HepG2 (cell line): Measurements from ENCODE around the gene PAQR7. TPM values are rescaled to one million over a fixed set of nuclear protein-coding genes. Genes with fewer than 3 reads are reported as not detected.

Source experiments
- FOXO1 ChIP-seq: sonication (generic); formaldehyde crosslinking; IDR thresholded peaks from 2 replicates; pipeline ENCODE4 v1.4.0; 2020; ENCODE audit warnings: missing genetic modification reagents
- GMEB2 ChIP-seq: IDR thresholded peaks from 2 replicates; pipeline ENCODE4 v1.6.1; 2016; ENCODE audit warnings: missing biosample characterization, missing genetic modification reagents, low read depth
- HOXD1 ChIP-seq: sonication (generic); formaldehyde crosslinking; IDR thresholded peaks from 2 replicates; pipeline ENCODE4 v1.5.0; 2020; ENCODE audit warnings: missing genetic modification reagents
- MAFK ChIP-seq, 2 experiments: IDR thresholded peaks in 1 of 2; conservative IDR thresholded peaks in 1 of 2; 2 replicates each; pipeline ENCODE4 v1.6.1; 2011; ENCODE audit warnings: improper control_type of control experiment in 2 of 2, low read length in 2 of 2
- MED13 ChIP-seq: sonication (generic); formaldehyde crosslinking; IDR thresholded peaks from 2 replicates; pipeline ENCODE4 v1.5.0; 2020; ENCODE audit warnings: missing genetic modification reagents
- POLR2AphosphoS2 ChIP-seq: IDR thresholded peaks from 2 replicates; pipeline ENCODE4 v1.6.1; 2011; ENCODE audit warnings: low read depth, low read length, improper control_type of control experiment
- SOX5 ChIP-seq: IDR thresholded peaks from 2 replicates; pipeline ENCODE4 v1.6.1; 2016; ENCODE audit warnings: borderline replicate concordance
- TARDBP ChIP-seq: sonication (generic); formaldehyde crosslinking; IDR thresholded peaks from 2 replicates; pipeline ENCODE4 v1.8.0; 2022; ENCODE audit warnings: mild to moderate bottlenecking, missing genetic modification reagents
- ZC3H4 ChIP-seq: sonication (generic); formaldehyde crosslinking; IDR thresholded peaks from 2 replicates; pipeline ENCODE4 v1.4.0; 2020; ENCODE audit warnings: missing genetic modification reagents, borderline replicate concordance
- ZNF335 ChIP-seq: sonication (generic); formaldehyde crosslinking; IDR thresholded peaks from 2 replicates; pipeline ENCODE4 v1.4.0; 2020; ENCODE audit warnings: missing genetic modification reagents
- ZNF639 ChIP-seq: conservative IDR thresholded peaks from 2 replicates; pipeline ENCODE4 v1.6.1; 2018; ENCODE audit warnings: missing genetic modification reagents
- polyA plus RNA-seq, 8 experiments: library from polyadenylated mRNA; depleted of rRNA in 3 of 8; stranded (reverse) in 7 of 8; unstranded in 1 of 8; fragments of >200 nt; fragmentation: Illumina TruSeq in 4 of 8; extraction: Trizol in 4 of 8; gene quantifications; 2 replicates each; pipeline versions ENCODE4 v1.2.1 to v1.2.3, GENCODE V29; 2011 to 2016; ENCODE audit warnings: low read depth in 4 of 8, missing spikeins in 1 of 8, mixed read lengths in 1 of 8; ENCODE audit not compliant: insufficient read depth in 1 of 8
- total RNA-seq, 5 experiments: library from RNA; depleted of rRNA; stranded (reverse); fragments of >200 nt; fragmentation: Illumina TruSeq; extraction: Trizol; gene quantifications; 2 replicates each; pipeline ENCODE4 v1.2.3, GENCODE V29; 2016; ENCODE audit warnings: low read depth in 1 of 5
- TF ChIP-seq, protein P1 (sequence below): sonication (generic); formaldehyde crosslinking; IDR thresholded peaks from 2 replicates; pipeline ENCODE4 v1.8.0; 2022; ENCODE audit warnings: mild to moderate bottlenecking, missing genetic modification reagents; ENCODE audit not compliant: insufficient replicate concordance
- TF ChIP-seq, protein P2 (sequence below): IDR thresholded peaks from 2 replicates; pipeline ENCODE4 v1.6.1; 2016
- TF ChIP-seq, protein P3 (sequence below): sonication (generic); formaldehyde crosslinking; IDR thresholded peaks from 2 replicates; pipeline ENCODE4 v1.4.0; 2020; ENCODE audit warnings: missing genetic modification reagents

Gene PAQR7
- total and polyA plus RNA-seq, 2 of the 13 experiments (the other 11 are each of a cell fraction or from before 2014, with no cell fraction given) = 13.2 to 16.6 TPM

GRCh38 chr1:25861316-25862286, 13.9 kb downstream of the PAQR7 start (continued):
- peak; percentile 29; the same call in 1 of the 2 replicates for TF ChIP-seq MED13 (CRISPR knock-in tag)
- peak; percentile 51; the same call in 1 of the 2 replicates for TF ChIP-seq TARDBP (CRISPR knock-in tag)
- no peak for TF ChIP-seq ZNF335 (CRISPR knock-in tag)
- no peak; the same call in 1 of the 2 replicates for TF ChIP-seq HOXD1
- TF ChIP-seq FOXO1 (CRISPR knock-in tag) = peak; percentile 60
- TF ChIP-seq POLR2AphosphoS2 = no peak
- TF ChIP-seq ZC3H4 (CRISPR knock-in tag) = no peak
- no peak for TF ChIP-seq GMEB2 (CRISPR knock-in tag)
- TF ChIP-seq SOX5 (CRISPR knock-in tag) = peak; percentile 77
- 0 out of 2 replicates have a peak, but pooled peaks have one; percentile 18 for TF ChIP-seq ZNF639 (CRISPR knock-in tag)
- TF ChIP-seq, protein P1, sequence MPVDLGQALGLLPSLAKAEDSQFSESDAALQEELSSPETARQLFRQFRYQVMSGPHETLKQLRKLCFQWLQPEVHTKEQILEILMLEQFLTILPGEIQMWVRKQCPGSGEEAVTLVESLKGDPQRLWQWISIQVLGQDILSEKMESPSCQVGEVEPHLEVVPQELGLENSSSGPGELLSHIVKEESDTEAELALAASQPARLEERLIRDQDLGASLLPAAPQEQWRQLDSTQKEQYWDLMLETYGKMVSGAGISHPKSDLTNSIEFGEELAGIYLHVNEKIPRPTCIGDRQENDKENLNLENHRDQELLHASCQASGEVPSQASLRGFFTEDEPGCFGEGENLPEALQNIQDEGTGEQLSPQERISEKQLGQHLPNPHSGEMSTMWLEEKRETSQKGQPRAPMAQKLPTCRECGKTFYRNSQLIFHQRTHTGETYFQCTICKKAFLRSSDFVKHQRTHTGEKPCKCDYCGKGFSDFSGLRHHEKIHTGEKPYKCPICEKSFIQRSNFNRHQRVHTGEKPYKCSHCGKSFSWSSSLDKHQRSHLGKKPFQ (CRISPR knock-in tag) = peak; percentile 78
- TF ChIP-seq, protein P2, sequence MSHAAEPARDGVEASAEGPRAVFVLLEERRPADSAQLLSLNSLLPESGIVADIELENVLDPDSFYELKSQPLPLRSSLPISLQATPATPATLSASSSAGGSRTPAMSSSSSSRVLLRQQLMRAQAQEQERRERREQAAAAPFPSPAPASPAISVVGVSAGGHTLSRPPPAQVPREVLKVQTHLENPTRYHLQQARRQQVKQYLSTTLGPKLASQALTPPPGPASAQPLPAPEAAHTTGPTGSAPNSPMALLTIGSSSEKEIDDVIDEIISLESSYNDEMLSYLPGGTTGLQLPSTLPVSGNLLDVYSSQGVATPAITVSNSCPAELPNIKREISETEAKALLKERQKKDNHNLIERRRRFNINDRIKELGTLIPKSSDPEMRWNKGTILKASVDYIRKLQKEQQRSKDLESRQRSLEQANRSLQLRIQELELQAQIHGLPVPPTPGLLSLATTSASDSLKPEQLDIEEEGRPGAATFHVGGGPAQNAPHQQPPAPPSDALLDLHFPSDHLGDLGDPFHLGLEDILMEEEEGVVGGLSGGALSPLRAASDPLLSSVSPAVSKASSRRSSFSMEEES (CRISPR knock-in tag) = 0 out of 2 replicates have a peak, but pooled peaks have one; percentile 31
- TF ChIP-seq MAFK (conservative IDR thresholded peaks at IDR 0.05 in 1 of 2, IDR thresholded peaks at IDR 0.05 in 1 of 2; ENCODE audit: low read length in 2 of 2) = no peak
- TF ChIP-seq, protein P3, sequence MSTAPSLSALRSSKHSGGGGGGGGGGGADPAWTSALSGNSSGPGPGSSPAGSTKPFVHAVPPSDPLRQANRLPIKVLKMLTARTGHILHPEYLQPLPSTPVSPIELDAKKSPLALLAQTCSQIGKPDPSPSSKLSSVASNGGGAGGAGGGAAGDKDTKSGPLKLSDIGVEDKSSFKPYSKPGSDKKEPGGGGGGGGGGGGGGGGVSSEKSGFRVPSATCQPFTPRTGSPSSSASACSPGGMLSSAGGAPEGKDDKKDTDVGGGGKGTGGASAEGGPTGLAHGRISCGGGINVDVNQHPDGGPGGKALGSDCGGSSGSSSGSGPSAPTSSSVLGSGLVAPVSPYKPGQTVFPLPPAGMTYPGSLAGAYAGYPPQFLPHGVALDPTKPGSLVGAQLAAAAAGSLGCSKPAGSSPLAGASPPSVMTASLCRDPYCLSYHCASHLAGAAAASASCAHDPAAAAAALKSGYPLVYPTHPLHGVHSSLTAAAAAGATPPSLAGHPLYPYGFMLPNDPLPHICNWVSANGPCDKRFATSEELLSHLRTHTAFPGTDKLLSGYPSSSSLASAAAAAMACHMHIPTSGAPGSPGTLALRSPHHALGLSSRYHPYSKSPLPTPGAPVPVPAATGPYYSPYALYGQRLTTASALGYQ = no peak
